Activated T-helper 17 cell treated with anti-CD3 and anti-CD28 coated beads, Interleukin-2, amount 50 U/mL, for 72 hours (primary cell): ENCODE results near the gene DGUOK. TPM values are rescaled to one million over a fixed set of nuclear protein-coding genes. Genes with fewer than 3 reads are reported as not detected.

Experiments used
- ATAC-seq: fragments of 150-1000 bp; cut with Tn5 transposase; replicated peaks from 2 replicates; pipeline ENCODE4 v1.10.0; 2021; ENCODE audit warnings: mild to moderate bottlenecking, moderate library complexity
- H3K27ac Mint-ChIP-seq: one replicate; pipeline ENCODE4 v1.8.0; 2022; ENCODE audit warnings: mixed read lengths
- H3K27me3 Mint-ChIP-seq: one replicate; pipeline ENCODE4 v1.8.0; 2022; ENCODE audit warnings: mixed read lengths
- H3K36me3 Mint-ChIP-seq: one replicate; pipeline ENCODE4 v1.8.0; 2022; ENCODE audit warnings: low read depth, mild to moderate bottlenecking, mixed read lengths
- H3K4me1 Mint-ChIP-seq: one replicate; pipeline ENCODE4 v1.8.0; 2022; ENCODE audit warnings: mixed read lengths
- H3K4me3 Mint-ChIP-seq: one replicate; pipeline ENCODE4 v1.8.0; 2022; ENCODE audit warnings: mild to moderate bottlenecking, mixed read lengths
- H3K9me3 Mint-ChIP-seq: one replicate; pipeline ENCODE4 v1.8.0; 2022; ENCODE audit warnings: mixed read lengths
- total RNA-seq, 2 donors: library from RNA; stranded (reverse); gene quantifications; one replicate each; pipeline ENCODE4 v1.2.3, GENCODE V29; 2022

Gene DGUOK
- total RNA-seq, 2 donors from 2014 or later, result 66.7 to 87.8 TPM

GRCh38 chr2:73922681-73923080 is 4.0 kb upstream of the DGUOK start:
- H3K36me3 Mint-ChIP-seq, result peaks cover 2% of the 10 kb centered on the region
- no peak overlapping the region for H3K4me3 Mint-ChIP-seq
- no peaks in the 10 kb centered on the region for H3K9me3 Mint-ChIP-seq
- H3K27ac Mint-ChIP-seq, result no peak overlapping the region
- no peaks in the 10 kb centered on the region for H3K27me3 Mint-ChIP-seq
- peaks cover under 1% of the 10 kb centered on the region for H3K4me1 Mint-ChIP-seq
- ATAC-seq, result no peak

- no peak for ATAC-seq
- Mint-ChIP-seq H3K4me3 (peak overlapping the region; percentile 16), H3K27ac (no peak overlapping the region), H3K4me1 (peaks cover 26% of the 10 kb centered on the region), H3K9me3 (no peaks in the 10 kb centered on the region), H3K27me3 (no peaks in the 10 kb centered on the region), H3K36me3 (peaks cover 26% of the 10 kb centered on the region)
Measured at GRCh38 chr2:73925033-73925704, 1.5 kb upstream of the DGUOK start.

GRCh38 chr2:73925853-73926492 is 707 bp upstream of the DGUOK start:
- Mint-ChIP-seq H3K4me1 (peaks cover 27% of the 10 kb centered on the region), H3K4me3 (peak overlapping the region; percentile 87), H3K27ac (peak overlapping the region; percentile 94), H3K27me3 (no peaks in the 10 kb centered on the region), H3K36me3 (peaks cover 33% of the 10 kb centered on the region), H3K9me3 (no peaks in the 10 kb centered on the region)
- no peak for ATAC-seq

GRCh38 chr2:73927344-73927743 is 664 bp downstream of the DGUOK start:
- Mint-ChIP-seq H3K27ac (peak overlapping the region; percentile 94), H3K36me3 (peaks cover 40% of the 10 kb centered on the region), H3K9me3 (no peaks in the 10 kb centered on the region), H3K4me1 (peaks cover 40% of the 10 kb centered on the region), H3K27me3 (no peaks in the 10 kb centered on the region), H3K4me3 (peak overlapping the region; percentile 87)
- no peak for ATAC-seq

- peaks cover 51% of the 10 kb centered on the region for H3K4me1 Mint-ChIP-seq
- H3K9me3 Mint-ChIP-seq, result no peaks in the 10 kb centered on the region
- H3K4me3 Mint-ChIP-seq, result peak overlapping the region; percentile 87
- H3K36me3 Mint-ChIP-seq, result peaks cover 56% of the 10 kb centered on the region
- no peaks in the 10 kb centered on the region for H3K27me3 Mint-ChIP-seq
- H3K27ac Mint-ChIP-seq, result peak overlapping the region; percentile 49
- no peak for ATAC-seq
Measured at GRCh38 chr2:73928963-73929347, 2.3 kb downstream of the DGUOK start.

GRCh38 chr2:73930386-73930785 is 3.7 kb downstream of the DGUOK start:
- peak overlapping the region; percentile 87 for H3K4me3 Mint-ChIP-seq
- H3K27ac Mint-ChIP-seq, result no peak overlapping the region
- no peak for ATAC-seq
- no peaks in the 10 kb centered on the region for H3K27me3 Mint-ChIP-seq
- H3K4me1 Mint-ChIP-seq, result peaks cover 51% of the 10 kb centered on the region
- H3K36me3 Mint-ChIP-seq, result peaks cover 68% of the 10 kb centered on the region
- no peaks in the 10 kb centered on the region for H3K9me3 Mint-ChIP-seq

GRCh38 chr2:73931531-73932500 is 5.1 kb downstream of the DGUOK start:
- peak overlapping the region; percentile 79 for H3K27ac Mint-ChIP-seq
- peak; percentile 95 for ATAC-seq
- H3K36me3 Mint-ChIP-seq, result peaks cover 81% of the 10 kb centered on the region
- peaks cover 60% of the 10 kb centered on the region for H3K4me1 Mint-ChIP-seq
- H3K27me3 Mint-ChIP-seq, result no peaks in the 10 kb centered on the region
- H3K9me3 Mint-ChIP-seq, result no peaks in the 10 kb centered on the region
- H3K4me3 Mint-ChIP-seq, result peak overlapping the region; percentile 62

- Mint-ChIP-seq H3K36me3 (peaks cover 88% of the 10 kb centered on the region), H3K27ac (peak overlapping the region; percentile 55), H3K9me3 (no peaks in the 10 kb centered on the region), H3K4me1 (peaks cover 68% of the 10 kb centered on the region), H3K27me3 (no peaks in the 10 kb centered on the region), H3K4me3 (peak overlapping the region; percentile 62)
- ATAC-seq, result peak; percentile 9
Measured at GRCh38 chr2:73933194-73933593, 6.5 kb downstream of the DGUOK start.

GRCh38 chr2:73935641-73936040 is 9.0 kb downstream of the DGUOK start:
- H3K4me3 Mint-ChIP-seq, result no peak overlapping the region
- ATAC-seq, result no peak
- no peaks in the 10 kb centered on the region for H3K9me3 Mint-ChIP-seq
- peaks cover 85% of the 10 kb centered on the region for H3K36me3 Mint-ChIP-seq
- peaks cover 59% of the 10 kb centered on the region for H3K4me1 Mint-ChIP-seq
- no peaks in the 10 kb centered on the region for H3K27me3 Mint-ChIP-seq
- H3K27ac Mint-ChIP-seq, result no peak overlapping the region

GRCh38 chr2:73937103-73937885 is 10.6 kb downstream of the DGUOK start:
- Mint-ChIP-seq H3K36me3 (peaks cover 92% of the 10 kb centered on the region), H3K4me3 (peak overlapping the region; percentile 69), H3K4me1 (peaks cover 55% of the 10 kb centered on the region), H3K9me3 (no peaks in the 10 kb centered on the region), H3K27ac (peak overlapping the region; percentile 3), H3K27me3 (no peaks in the 10 kb centered on the region)
- ATAC-seq, result no peak

GRCh38 chr2:73937899-73938298 is 11.2 kb downstream of the DGUOK start:
- H3K9me3 Mint-ChIP-seq, result no peaks in the 10 kb centered on the region
- H3K36me3 Mint-ChIP-seq, result peaks cover 92% of the 10 kb centered on the region
- no peak for ATAC-seq
- peak overlapping the region; percentile 69 for H3K4me3 Mint-ChIP-seq
- H3K27ac Mint-ChIP-seq, result peak overlapping the region; percentile 0
- no peaks in the 10 kb centered on the region for H3K27me3 Mint-ChIP-seq
- peaks cover 57% of the 10 kb centered on the region for H3K4me1 Mint-ChIP-seq

GRCh38 chr2:73938718-73939352 is 12.2 kb downstream of the DGUOK start:
- H3K27ac Mint-ChIP-seq, result peak overlapping the region; percentile 0
- ATAC-seq, result peak; percentile 92
- H3K27me3 Mint-ChIP-seq, result no peaks in the 10 kb centered on the region
- H3K4me3 Mint-ChIP-seq, result peak overlapping the region; percentile 69
- peaks cover 92% of the 10 kb centered on the region for H3K36me3 Mint-ChIP-seq
- no peaks in the 10 kb centered on the region for H3K9me3 Mint-ChIP-seq
- H3K4me1 Mint-ChIP-seq, result peaks cover 53% of the 10 kb centered on the region

GRCh38 chr2:73939419-73939818 is 12.7 kb downstream of the DGUOK start:
- H3K4me3 Mint-ChIP-seq, result peak overlapping the region; percentile 43
- peaks cover 92% of the 10 kb centered on the region for H3K36me3 Mint-ChIP-seq
- H3K4me1 Mint-ChIP-seq, result peaks cover 56% of the 10 kb centered on the region
- H3K9me3 Mint-ChIP-seq, result no peaks in the 10 kb centered on the region
- peak overlapping the region; percentile 0 for H3K27ac Mint-ChIP-seq
- H3K27me3 Mint-ChIP-seq, result no peaks in the 10 kb centered on the region
- peak; percentile 76 for ATAC-seq
